ENCODE data around the gene GRIK3. TPM values are rescaled to one million over a fixed set of nuclear protein-coding genes. Genes with fewer than 3 reads are reported as not detected.

GRIK3 gene
- total RNA-seq, 1 experiment from 2014 or later = not detected

DNA sequence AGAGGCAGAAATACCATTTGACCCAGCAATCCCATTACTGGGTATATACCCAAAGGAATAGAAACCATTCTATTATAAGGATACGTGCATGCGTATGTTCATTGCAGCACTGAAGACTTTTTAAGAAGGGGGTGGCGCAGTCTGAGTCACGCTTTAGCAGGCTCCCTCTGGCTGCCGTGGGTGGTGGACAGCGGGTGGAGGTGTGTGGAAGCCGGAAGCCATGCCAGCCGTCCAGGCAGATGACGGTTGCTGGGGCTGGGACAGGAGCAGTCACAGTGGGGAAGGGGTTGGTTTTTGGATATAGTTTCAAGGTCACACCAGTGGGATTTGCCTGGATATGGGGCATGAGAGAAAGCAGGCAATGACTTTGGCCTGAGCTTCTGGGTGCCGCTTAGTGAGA, 270.5 kb downstream of the GRIK3 start:
- ATAC-seq (no peak), DNase-seq (no peak)
- H3K9me3 ChIP-seq (ENCODE audit: low read length) = no peaks in the 10 kb centered on the region
- H3F3A ChIP-seq (ENCODE audit: low read length, unreplicated experiment) = no peaks in the 10 kb centered on the region
- intact Hi-C loops (cut with micrococcal nuclease) = no loop called here
- H3K4me2 ChIP-seq (ENCODE audit: low read length) = no peak overlapping the region
- no peak overlapping the region for H3K27ac ChIP-seq (ENCODE audit: low read length)
- ChIA-PET CTCF (no interaction called here), POLR2A (ENCODE audit: unreplicated experiment) (no interaction called here)
- H3K4me1 ChIP-seq (ENCODE audit: insufficient read depth, low read length) = 0 out of 2 replicates have a peak, but pooled peaks cover 6% of the 10 kb centered on the region
- no peaks in the 10 kb centered on the region for H4K20me1 ChIP-seq (ENCODE audit: low read length)
- no peak overlapping the region for H3K9ac ChIP-seq (ENCODE audit: low read length)
- H3K9me2 ChIP-seq (replicated peaks; ENCODE audit: low read length) = no peaks in the 10 kb centered on the region
- no TSS peak for BruUV-seq (replicated peaks)
- TF ChIP-seq EZH2phosphoT487 (IDR thresholded peaks at IDR 0.05; ENCODE audit: borderline replicate concordance, low read length) (no peak), EZH2 (IDR thresholded peaks at IDR 0.05; ENCODE audit: low read length, unreplicated experiment) (no peak)
- TF ChIP-seq, protein P1, sequence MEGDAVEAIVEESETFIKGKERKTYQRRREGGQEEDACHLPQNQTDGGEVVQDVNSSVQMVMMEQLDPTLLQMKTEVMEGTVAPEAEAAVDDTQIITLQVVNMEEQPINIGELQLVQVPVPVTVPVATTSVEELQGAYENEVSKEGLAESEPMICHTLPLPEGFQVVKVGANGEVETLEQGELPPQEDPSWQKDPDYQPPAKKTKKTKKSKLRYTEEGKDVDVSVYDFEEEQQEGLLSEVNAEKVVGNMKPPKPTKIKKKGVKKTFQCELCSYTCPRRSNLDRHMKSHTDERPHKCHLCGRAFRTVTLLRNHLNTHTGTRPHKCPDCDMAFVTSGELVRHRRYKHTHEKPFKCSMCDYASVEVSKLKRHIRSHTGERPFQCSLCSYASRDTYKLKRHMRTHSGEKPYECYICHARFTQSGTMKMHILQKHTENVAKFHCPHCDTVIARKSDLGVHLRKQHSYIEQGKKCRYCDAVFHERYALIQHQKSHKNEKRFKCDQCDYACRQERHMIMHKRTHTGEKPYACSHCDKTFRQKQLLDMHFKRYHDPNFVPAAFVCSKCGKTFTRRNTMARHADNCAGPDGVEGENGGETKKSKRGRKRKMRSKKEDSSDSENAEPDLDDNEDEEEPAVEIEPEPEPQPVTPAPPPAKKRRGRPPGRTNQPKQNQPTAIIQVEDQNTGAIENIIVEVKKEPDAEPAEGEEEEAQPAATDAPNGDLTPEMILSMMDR (conservative IDR thresholded peaks at IDR 0.05; ENCODE audit: low read depth, low read length) = no peak
- no peaks in the 10 kb centered on the region for H3K36me3 ChIP-seq (ENCODE audit: low read depth, low read length)
- no peaks in the 10 kb centered on the region for H3K79me2 ChIP-seq (ENCODE audit: low read length)
- H3K4me3 ChIP-seq (ENCODE audit: low read length) = no peak overlapping the region
- H2AFZ ChIP-seq (ENCODE audit: low read length) = no peak overlapping the region
- H3K27me3 ChIP-seq (ENCODE audit: low read length) = peaks cover 10% of the 10 kb centered on the region

DNA sequence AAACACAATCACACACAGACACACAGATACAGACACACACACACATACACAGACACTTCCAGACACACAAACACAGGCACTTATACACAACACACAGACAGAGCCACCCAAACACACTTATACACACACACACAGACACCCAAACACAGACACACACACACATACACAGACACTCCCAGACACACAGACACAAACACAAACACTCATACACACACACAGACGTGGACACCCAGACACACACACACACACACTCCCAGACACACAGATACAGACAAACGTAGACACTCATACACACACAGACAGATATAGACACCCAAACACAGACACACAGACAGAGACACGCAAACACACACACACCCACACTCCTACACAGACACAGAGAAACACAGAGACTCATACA, 272.1 kb downstream of the GRIK3 start:
- no peaks in the 10 kb centered on the region for H3K27me3 ChIP-seq (ENCODE audit: low read length)
- no peak overlapping the region for H3K4me2 ChIP-seq (ENCODE audit: low read length)
- intact Hi-C loops (cut with micrococcal nuclease) = no loop called here
- DNase-seq = no peak
- H3F3A ChIP-seq (ENCODE audit: low read length, unreplicated experiment) = no peaks in the 10 kb centered on the region
- H4K20me1 ChIP-seq (ENCODE audit: low read length) = no peaks in the 10 kb centered on the region
- no peak for ATAC-seq
- no peak overlapping the region for H2AFZ ChIP-seq (ENCODE audit: low read length)
- H3K27ac ChIP-seq (ENCODE audit: low read length) = no peak overlapping the region
- no peaks in the 10 kb centered on the region for H3K9me3 ChIP-seq (ENCODE audit: low read length)
- CTCF ChIA-PET = no interaction called here
- no peak overlapping the region for H3K4me3 ChIP-seq (ENCODE audit: low read length)
- H3K4me1 ChIP-seq (ENCODE audit: insufficient read depth, low read length) = 0 out of 2 replicates have a peak, but pooled peaks cover 6% of the 10 kb centered on the region
- no peaks in the 10 kb centered on the region for H3K36me3 ChIP-seq (ENCODE audit: low read depth, low read length)
- no peaks in the 10 kb centered on the region for H3K9me2 ChIP-seq (replicated peaks; ENCODE audit: low read length)
- TF ChIP-seq, protein P1 (conservative IDR thresholded peaks at IDR 0.05; ENCODE audit: low read depth, low read length) = no peak
- no peak for TF ChIP-seq EZH2phosphoT487 (IDR thresholded peaks at IDR 0.05; ENCODE audit: borderline replicate concordance, low read length)
- no peak overlapping the region for H3K9ac ChIP-seq (ENCODE audit: low read length)
- H3K79me2 ChIP-seq (ENCODE audit: low read length) = no peaks in the 10 kb centered on the region
- POLR2A ChIA-PET (ENCODE audit: unreplicated experiment) = no interaction called here
- BruUV-seq (replicated peaks) = no TSS peak

DNA sequence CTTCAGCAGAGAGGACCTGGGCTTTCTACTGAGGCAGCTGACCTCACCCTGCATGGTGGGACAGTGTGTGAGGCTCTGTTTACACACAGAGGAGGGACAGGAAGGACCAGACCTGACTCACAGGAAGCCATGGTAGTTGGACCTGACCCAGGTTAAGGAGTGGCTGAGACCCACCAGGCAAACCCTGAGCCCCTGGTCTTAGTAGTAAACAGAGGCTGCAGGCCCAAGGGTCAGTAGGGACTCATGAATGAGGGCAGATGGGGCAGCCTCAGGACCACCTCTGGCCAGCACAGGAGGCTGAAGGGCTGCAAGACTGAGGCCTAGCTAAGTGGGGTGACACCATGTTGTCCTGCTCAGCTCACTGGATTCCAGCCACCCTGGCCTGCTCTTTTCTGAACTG, 273.2 kb downstream of the GRIK3 start:
- TF ChIP-seq, protein P1 (conservative IDR thresholded peaks at IDR 0.05; ENCODE audit: low read depth, low read length) = no peak
- TF ChIP-seq EZH2 (IDR thresholded peaks at IDR 0.05; ENCODE audit: low read length, unreplicated experiment) (no peak), EZH2phosphoT487 (IDR thresholded peaks at IDR 0.05; ENCODE audit: borderline replicate concordance, low read length) (no peak)
- no peak overlapping the region for H3K27ac ChIP-seq (ENCODE audit: low read length)
- no peaks in the 10 kb centered on the region for H3K36me3 ChIP-seq (ENCODE audit: low read depth, low read length)
- no TSS peak for BruUV-seq (replicated peaks)
- DNase-seq = peak; percentile 41
- no peaks in the 10 kb centered on the region for H4K20me1 ChIP-seq (ENCODE audit: low read length)
- H3K9me3 ChIP-seq (ENCODE audit: low read length) = no peaks in the 10 kb centered on the region
- H3K9me2 ChIP-seq (replicated peaks; ENCODE audit: low read length) = no peaks in the 10 kb centered on the region
- peak; percentile 18; the same call in 1 of the 2 replicates for ATAC-seq
- intact Hi-C loops (cut with micrococcal nuclease) = no loop called here
- no peak overlapping the region for H3K4me2 ChIP-seq (ENCODE audit: low read length)
- H3K79me2 ChIP-seq (ENCODE audit: low read length) = no peaks in the 10 kb centered on the region
- H3K27me3 ChIP-seq (ENCODE audit: low read length) = no peaks in the 10 kb centered on the region
- H2AFZ ChIP-seq (ENCODE audit: low read length) = no peak overlapping the region
- 0 out of 2 replicates have a peak, but pooled peaks cover 6% of the 10 kb centered on the region for H3K4me1 ChIP-seq (ENCODE audit: insufficient read depth, low read length)
- no peaks in the 10 kb centered on the region for H3F3A ChIP-seq (ENCODE audit: low read length, unreplicated experiment)
- H3K9ac ChIP-seq (ENCODE audit: low read length) = no peak overlapping the region
- no peak overlapping the region for H3K4me3 ChIP-seq (ENCODE audit: low read length)
- POLR2A ChIA-PET (ENCODE audit: unreplicated experiment) = no interaction called here
- CTCF ChIA-PET = no interaction called here
